Neural crest cell (in vitro differentiated cells): ENCODE results near the gene DCN. TPM values are rescaled to one million over a fixed set of nuclear protein-coding genes. Genes with fewer than 3 reads are reported as not detected.
"Not testable (repeated sequence)": the region's sequence is repeated elsewhere in the genome, so short reads cannot be mapped to it uniquely, and the experiment has no call there.

Experiments used
- DNase-seq: peaks from one replicate; pipeline ENCODE4 v3.0.0; 2021; ENCODE audit warnings: low read depth, mixed read lengths, low spot score
- H3K27ac Mint-ChIP-seq: one replicate; pipeline ENCODE4 v1.8.0; 2021; ENCODE audit warnings: mild to moderate bottlenecking, mixed read lengths; ENCODE audit not compliant: unreplicated experiment
- H3K27me3 Mint-ChIP-seq: 2 replicates; pipeline ENCODE4 v1.8.0; 2021; ENCODE audit warnings: low read depth, mild to moderate bottlenecking, mixed read lengths
- H3K36me3 Mint-ChIP-seq: 2 replicates; pipeline ENCODE4 v1.8.0; 2021; ENCODE audit warnings: low read depth, mild to moderate bottlenecking, mixed read lengths
- H3K4me1 Mint-ChIP-seq: 2 replicates; pipeline ENCODE4 v1.8.0; 2021; ENCODE audit warnings: mixed read lengths
- H3K4me3 Mint-ChIP-seq: one replicate; pipeline ENCODE4 v1.8.0; 2021; ENCODE audit warnings: mild to moderate bottlenecking, mixed read lengths
- H3K9me3 Mint-ChIP-seq: 2 replicates; pipeline ENCODE4 v1.8.0; 2021; ENCODE audit warnings: mixed read lengths
- total RNA-seq: library from RNA; stranded (reverse); gene quantifications from 2 replicates; pipeline ENCODE4 v1.2.1, GENCODE V29; 2021
- TF ChIP-seq, protein P1 (sequence below): fragments of 200-600 bp; sonication (generic); conservative IDR thresholded peaks from 2 replicates; pipeline ENCODE4 v1.5.0; 2021; ENCODE audit warnings: antibody characterized with exemption, mild to moderate bottlenecking

DCN gene
- total RNA-seq, 1 donor from 2014 or later = 19.6 TPM

- H3K4me1 Mint-ChIP-seq = peaks cover 5% of the 10 kb centered on the region
- no peak overlapping the region for H3K4me3 Mint-ChIP-seq
- H3K36me3 Mint-ChIP-seq = no peaks in the 10 kb centered on the region
- H3K27me3 Mint-ChIP-seq = no peaks in the 10 kb centered on the region
- peaks cover 3% of the 10 kb centered on the region for H3K9me3 Mint-ChIP-seq
- no peak for DNase-seq
- TF ChIP-seq, protein P1, sequence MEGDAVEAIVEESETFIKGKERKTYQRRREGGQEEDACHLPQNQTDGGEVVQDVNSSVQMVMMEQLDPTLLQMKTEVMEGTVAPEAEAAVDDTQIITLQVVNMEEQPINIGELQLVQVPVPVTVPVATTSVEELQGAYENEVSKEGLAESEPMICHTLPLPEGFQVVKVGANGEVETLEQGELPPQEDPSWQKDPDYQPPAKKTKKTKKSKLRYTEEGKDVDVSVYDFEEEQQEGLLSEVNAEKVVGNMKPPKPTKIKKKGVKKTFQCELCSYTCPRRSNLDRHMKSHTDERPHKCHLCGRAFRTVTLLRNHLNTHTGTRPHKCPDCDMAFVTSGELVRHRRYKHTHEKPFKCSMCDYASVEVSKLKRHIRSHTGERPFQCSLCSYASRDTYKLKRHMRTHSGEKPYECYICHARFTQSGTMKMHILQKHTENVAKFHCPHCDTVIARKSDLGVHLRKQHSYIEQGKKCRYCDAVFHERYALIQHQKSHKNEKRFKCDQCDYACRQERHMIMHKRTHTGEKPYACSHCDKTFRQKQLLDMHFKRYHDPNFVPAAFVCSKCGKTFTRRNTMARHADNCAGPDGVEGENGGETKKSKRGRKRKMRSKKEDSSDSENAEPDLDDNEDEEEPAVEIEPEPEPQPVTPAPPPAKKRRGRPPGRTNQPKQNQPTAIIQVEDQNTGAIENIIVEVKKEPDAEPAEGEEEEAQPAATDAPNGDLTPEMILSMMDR = no peak
- peak overlapping the region; percentile 51 for H3K27ac Mint-ChIP-seq
Measured at GRCh38 chr12:91210618-91211017, 28.0 kb upstream of the DCN start.

DNA sequence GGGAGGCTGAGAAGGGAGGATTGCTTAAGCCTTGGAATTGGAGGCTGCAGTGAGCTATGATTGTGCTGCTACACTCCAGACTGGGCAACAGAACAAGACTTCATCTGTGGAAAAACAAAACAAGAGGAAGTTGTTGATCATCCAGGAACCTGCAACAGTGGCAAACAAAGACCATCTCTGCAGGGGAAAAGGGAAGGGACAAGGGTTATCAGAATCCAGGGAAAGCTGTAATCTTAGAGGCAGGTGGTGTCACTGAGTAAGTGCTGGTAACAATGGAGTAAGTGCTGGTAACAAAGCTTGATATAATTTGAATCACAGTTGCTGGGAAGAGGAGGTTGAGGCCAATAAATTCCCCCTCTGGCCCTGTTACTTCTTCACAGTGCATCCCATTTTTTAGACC, 27.5 kb upstream of the DCN start:
- TF ChIP-seq, protein P1 = no peak
- no peaks in the 10 kb centered on the region for H3K36me3 Mint-ChIP-seq
- H3K27me3 Mint-ChIP-seq = no peaks in the 10 kb centered on the region
- H3K4me3 Mint-ChIP-seq = no peak overlapping the region
- no peak overlapping the region for H3K27ac Mint-ChIP-seq
- H3K4me1 Mint-ChIP-seq = peaks cover 5% of the 10 kb centered on the region
- DNase-seq = no peak
- peaks cover 3% of the 10 kb centered on the region for H3K9me3 Mint-ChIP-seq

DNA sequence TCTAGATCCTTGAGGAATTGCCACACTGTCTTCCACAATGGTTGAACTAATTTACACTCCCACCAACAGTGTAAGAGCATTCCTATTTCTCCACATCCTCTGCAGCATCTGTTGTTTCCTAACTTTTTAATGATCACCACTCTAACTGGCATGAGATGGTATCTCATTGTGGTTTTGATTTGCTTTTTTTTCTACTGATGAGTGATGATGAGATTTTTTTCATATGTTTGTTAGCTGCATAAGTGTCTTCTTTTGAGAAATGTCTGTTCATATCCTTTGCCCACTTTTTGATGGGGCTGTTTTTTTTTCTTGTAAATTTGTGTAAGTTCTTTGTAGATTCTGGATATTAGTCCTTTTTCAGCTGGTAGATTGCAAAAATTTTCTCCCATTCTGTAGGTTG, 24.7 kb upstream of the DCN start:
- H3K27ac Mint-ChIP-seq, H3K27me3 Mint-ChIP-seq, H3K9me3 Mint-ChIP-seq, DNase-seq, H3K4me3 Mint-ChIP-seq, H3K36me3 Mint-ChIP-seq, H3K4me1 Mint-ChIP-seq: not testable (repeated sequence)

GRCh38 chr12:91205811-91206210, 23.2 kb upstream of the DCN start:
- DNase-seq = no peak
- no peak overlapping the region for H3K27ac Mint-ChIP-seq
- no peak overlapping the region for H3K4me3 Mint-ChIP-seq
- no peaks in the 10 kb centered on the region for H3K27me3 Mint-ChIP-seq
- TF ChIP-seq, protein P1 = no peak
- H3K9me3 Mint-ChIP-seq = no peaks in the 10 kb centered on the region
- no peaks in the 10 kb centered on the region for H3K36me3 Mint-ChIP-seq
- H3K4me1 Mint-ChIP-seq = peaks cover 10% of the 10 kb centered on the region

GRCh38 chr12:91204421-91204820, 21.8 kb upstream of the DCN start:
- Mint-ChIP-seq H3K4me3 (no peak overlapping the region), H3K27me3 (no peaks in the 10 kb centered on the region), H3K4me1 (peaks cover 10% of the 10 kb centered on the region), H3K27ac (peak overlapping the region; percentile 52), H3K36me3 (no peaks in the 10 kb centered on the region), H3K9me3 (peaks cover 2% of the 10 kb centered on the region)
- no peak for DNase-seq
- TF ChIP-seq, protein P1 = no peak

- H3K27ac Mint-ChIP-seq = no peak overlapping the region
- peaks cover 7% of the 10 kb centered on the region for H3K9me3 Mint-ChIP-seq
- no peaks in the 10 kb centered on the region for H3K36me3 Mint-ChIP-seq
- no peaks in the 10 kb centered on the region for H3K27me3 Mint-ChIP-seq
- H3K4me1 Mint-ChIP-seq = peaks cover 10% of the 10 kb centered on the region
- DNase-seq = no peak
- TF ChIP-seq, protein P1 = no peak
- no peak overlapping the region for H3K4me3 Mint-ChIP-seq
Measured at GRCh38 chr12:91203610-91204009, 21.0 kb upstream of the DCN start.
